Smooth muscle cell of the umbilical artery (primary cell): ENCODE measurements around the gene IPO9. TPM values are rescaled to one million over a fixed set of nuclear protein-coding genes. Genes with fewer than 3 reads are reported as not detected.

Source experiments
- total RNA-seq: library from RNA; depleted of rRNA; stranded (reverse); fragments of >200 nt; gene quantifications from 2 replicates; pipeline ENCODE4 v1.2.3, GENCODE V29; 2014

Gene IPO9
- 17.8 and 22.3 TPM in 2 replicates for total RNA-seq

DNA sequence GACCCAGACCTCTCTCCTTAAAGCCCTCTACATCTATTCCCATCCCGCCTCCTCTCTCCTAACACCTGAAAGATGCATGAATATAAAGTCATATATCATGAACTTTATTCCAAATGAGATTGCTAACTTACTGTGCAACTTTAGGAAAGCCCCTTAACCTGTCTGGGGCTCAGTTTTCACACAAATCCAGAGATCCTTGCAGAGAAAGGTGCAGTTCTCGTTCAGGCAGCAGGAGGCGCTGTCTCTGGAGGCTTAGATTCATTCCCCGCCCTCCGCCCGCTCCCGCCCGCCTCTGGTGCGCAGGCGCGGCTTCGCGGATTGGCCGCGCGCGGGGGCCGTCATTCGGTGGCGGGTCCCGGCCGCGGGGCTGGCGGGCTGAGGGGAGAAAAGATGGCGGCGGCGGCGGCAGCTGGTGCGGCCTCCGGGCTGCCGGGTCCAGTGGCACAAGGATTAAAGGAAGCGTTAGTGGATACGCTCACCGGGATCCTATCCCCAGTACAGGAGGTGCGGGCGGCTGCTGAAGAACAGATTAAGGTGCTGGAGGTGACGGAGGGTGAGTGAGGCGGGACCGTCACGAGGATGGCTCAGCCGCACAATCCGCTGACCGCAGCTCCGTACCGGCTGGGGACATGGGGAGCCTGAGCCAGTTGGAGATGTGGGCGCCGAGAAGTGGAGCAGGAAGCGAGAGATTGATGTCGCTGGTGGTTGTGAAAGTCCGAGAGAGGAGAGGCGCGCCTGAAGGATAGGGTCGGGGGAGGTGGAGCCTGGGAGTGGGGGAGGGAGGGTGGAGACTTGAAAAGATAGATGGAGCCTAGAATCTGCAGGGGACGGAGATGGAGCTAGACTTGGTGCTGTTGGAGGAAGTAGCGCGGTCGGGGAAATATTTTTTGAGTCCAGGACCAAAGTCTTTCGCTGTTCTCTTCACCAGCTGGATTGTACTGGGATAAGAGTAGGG, at the start of gene IPO9:
Gene IPO9 (plus strand): TSS at position 338 of the 955 bp plus-strand sequence. CDS start 53 bp downstream, at position 391.

DNA sequence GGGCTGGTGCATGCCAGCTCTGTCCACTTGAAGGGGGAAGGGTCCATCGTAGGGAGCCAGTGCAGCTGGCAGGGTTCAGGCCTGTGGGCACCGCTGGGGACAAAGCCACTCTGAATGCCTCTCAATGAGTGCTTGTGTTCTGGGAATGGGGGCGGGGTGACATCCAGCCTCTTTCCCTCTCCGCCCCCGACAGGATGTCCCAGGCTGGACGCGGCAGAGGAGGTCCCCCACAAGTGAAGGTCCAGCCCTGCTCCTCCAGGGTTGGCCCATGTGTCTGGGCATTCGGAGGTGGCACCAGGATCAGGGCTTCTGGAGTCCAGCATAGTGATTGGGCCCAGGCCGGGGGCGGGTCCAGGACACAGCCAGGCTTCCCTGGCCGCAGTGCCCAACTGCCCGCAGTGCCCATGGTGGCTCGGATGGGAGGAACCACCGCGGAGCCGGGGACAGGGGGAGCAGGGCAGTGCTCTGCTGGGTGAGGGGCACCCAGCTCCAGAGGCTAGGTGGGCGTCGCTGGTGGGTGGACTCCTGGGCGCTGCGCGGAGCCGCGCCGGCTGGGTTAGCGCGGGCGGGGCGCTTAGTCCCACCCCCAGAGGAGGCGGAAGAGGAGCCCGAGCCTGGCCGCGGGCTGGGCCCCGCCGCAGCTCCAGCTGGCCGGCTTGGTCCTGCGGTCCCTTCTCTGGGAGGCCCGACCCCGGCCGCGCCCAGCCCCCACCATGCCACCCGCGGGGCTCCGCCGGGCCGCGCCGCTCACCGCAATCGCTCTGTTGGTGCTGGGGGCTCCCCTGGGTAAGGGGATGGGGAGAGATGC, 59.5 kb downstream of the IPO9 start, which contains the start of gene SHISA4:
Gene SHISA4 (plus strand): TSS at position 617 of the 808 bp plus-strand sequence. CDS start 97 bp downstream, at position 714.

Other genes with a start within 250 kb of the IPO9 start
- gene SHISA4, start 59.7 kb downstream of the IPO9 start, total RNA-seq, result 15.1 and 23.2 TPM in 2 replicates
- gene LMOD1, start 117.4 kb downstream of the IPO9 start, total RNA-seq, result 10.1 and 27.0 TPM in 2 replicates
- gene TIMM17A, start 126.3 kb downstream of the IPO9 start, total RNA-seq, result 82.5 and 85.8 TPM in 2 replicates
- 81.7 and 89.0 TPM in 2 replicates for gene RNPEP, start 153.5 kb downstream of the IPO9 start, total RNA-seq
- 2.3 and 8.0 TPM in 2 replicates for gene ELF3, start 181.4 kb downstream of the IPO9 start, total RNA-seq